Right cardiac atrium (tissue), 5 donors: Measurements from ENCODE around the gene VPS13D. TPM values are rescaled to one million over a fixed set of nuclear protein-coding genes. Genes with fewer than 3 reads are reported as not detected.

Experiments used
- ATAC-seq, 2 donors: fragments of 200-7000 bp; cut with Tn5 transposase; one replicate each; pipeline versions ENCODE4 v1.8.0 to v1.9.1; 2020; ENCODE audit warnings: moderate library complexity in 2 of 2, mild to moderate bottlenecking in 1 of 2
- DNase-seq, 3 donors: peaks; one replicate each; pipeline ENCODE4 v3.0.0-alpha.2; 2020
- H3K27ac ChIP-seq: one replicate; pipeline ENCODE4 v1.5.1; 2013; ENCODE audit warnings: mild to moderate bottlenecking, low read length, control low read depth, moderate library complexity
- H3K27me3 ChIP-seq: one replicate; pipeline ENCODE4 v1.6.1; 2013; ENCODE audit not compliant: control insufficient read depth, insufficient read depth
- H3K4me1 ChIP-seq: one replicate; pipeline ENCODE4 v1.6.1; 2013; ENCODE audit warnings: low read length; ENCODE audit not compliant: control insufficient read depth, insufficient read depth
- H3K4me3 ChIP-seq: one replicate; pipeline ENCODE4 v1.5.1; 2013; ENCODE audit warnings: low read length, control low read depth
- H3K9me3 ChIP-seq: one replicate; pipeline ENCODE4 v1.6.1; 2013; ENCODE audit warnings: low read length; ENCODE audit not compliant: control insufficient read depth
- WGBS: extraction: QIAGEN DNeasy Blood & Tissue Kit; methylation state at CpG from one replicate; pipeline ENCODE4 v1.1.7; 2013; 5-methylcytosine and 5-hydroxymethylcytosine counted together
- intact Hi-C, 4 donors: fragments of 100-400 bp; cut with DNase I; formaldehyde crosslinking; loops; one replicate each; pipeline versions ENCODE4 v1.11.0 to v1.14.0; 2022 to 2023
- microRNA-seq, 2 donors: library from miRNA; unstranded; fragments of <30 nt; microRNA quantifications; one replicate each; pipeline ENCODE4 v1.2.0, GENCODE V29; 2020 to 2021
- polyA plus RNA-seq: library from polyadenylated mRNA; stranded (reverse); fragments of 200-250 nt; gene quantifications from one replicate; pipeline ENCODE4 v1.2.3, GENCODE V29; 2013
- total RNA-seq, 4 donors: library from RNA; stranded (reverse); fragmentation: NEBNext Ultra II Directional; extraction: Animal tissue kit (Norgen Biotek cat#: 25700); gene quantifications; one replicate each; pipeline ENCODE4 v1.2.1, GENCODE V29; 2021
- donor health status: healthy with polysubstance abuse.
- donor health status: DM: no; HTN: yes; CAD: no.
- donor health status: DM: no; HTN: no; CAD: no.
- donor health status: DM: no; HTN: yes; CAD: no; lungs with severe emphysema.
- donor health status: DM: yes; HTN: yes; CAD: no.

The VPS13D gene
- total and polyA plus RNA-seq, 5 donors: 25.8 to 56.4 (median 54.8) TPM

DNA sequence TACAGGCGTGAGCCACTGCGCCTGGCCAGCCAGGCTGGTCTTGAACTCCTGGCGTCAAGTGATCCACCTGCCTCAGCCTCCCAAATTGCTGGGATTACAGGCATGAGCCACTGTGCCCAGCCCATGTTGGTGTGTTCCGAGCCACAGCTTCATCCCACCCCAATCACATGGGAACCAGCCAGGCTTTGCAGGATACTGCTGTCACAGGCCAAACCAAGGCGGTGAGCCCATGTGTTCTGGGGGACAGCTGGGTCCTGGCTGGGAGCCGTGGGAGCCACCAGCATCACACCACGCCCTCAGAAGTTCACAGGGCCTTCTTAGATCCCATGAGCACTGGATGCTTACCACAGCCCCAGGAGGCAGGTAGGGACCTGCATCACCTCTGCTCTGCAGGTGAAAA, 331.3 kb downstream of the VPS13D start:
- no peaks in the 10 kb centered on the region for H3K27me3 ChIP-seq
- WGBS: 93% methylated on average over 7 of the region's 7 CpGs
- H3K4me3 ChIP-seq: no peak overlapping the region
- no peak for ATAC-seq
- no peak overlapping the region for H3K27ac ChIP-seq
- H3K4me1 ChIP-seq: peaks cover 2% of the 10 kb centered on the region
- no peaks in the 10 kb centered on the region for H3K9me3 ChIP-seq
- intact Hi-C loops: no loop called here
- peak in 1 of 3 donors; percentile 38 for DNase-seq

Small RNA genes within 50 kb of the gene (microRNA-seq; reads per million reads assigned to microRNA genes)
- 0 reads per million in 2 donors for gene MIR4632

Other genes with a start within 250 kb of the VPS13D start
- gene MFN2, start 249.6 kb upstream of the VPS13D start, total RNA-seq: 100 to 1,000 TPM; 386 to 449 (median 419) TPM
- gene MFN2, start 249.6 kb upstream of the VPS13D start, polyA plus RNA-seq: 237 TPM
- 10 to 100 TPM in 3 of 4 donors, 1 to 10 TPM in 1; 8.5 to 16.4 (median 12.5) TPM for gene MIIP, start 210.5 kb upstream of the VPS13D start, total RNA-seq
- gene MIIP, start 210.5 kb upstream of the VPS13D start, polyA plus RNA-seq: 12.5 TPM
- gene TNFRSF8, start 166.7 kb upstream of the VPS13D start, total RNA-seq: 1 to 10 TPM; 1.5 to 4.3 (median 2.5) TPM
- gene TNFRSF8, start 166.7 kb upstream of the VPS13D start, polyA plus RNA-seq: 2.6 TPM
- 10 to 100 TPM; 17.9 to 25.4 (median 20.8) TPM for gene TNFRSF1B, start 63.0 kb upstream of the VPS13D start, total RNA-seq
- gene TNFRSF1B, start 63.0 kb upstream of the VPS13D start, polyA plus RNA-seq: 11.6 TPM